H9 (cell line): ENCODE results near the gene ACOXL. TPM values are rescaled to one million over a fixed set of nuclear protein-coding genes. Genes with fewer than 3 reads are reported as not detected.

Source experiments
- DNase-seq: peaks from one replicate; pipeline ENCODE4 v3.0.0-alpha.2; 2017
- H2AFZ ChIP-seq: one replicate; pipeline ENCODE4 v1.6.1; 2013; ENCODE audit warnings: mild to moderate bottlenecking, low read length, control low read depth, moderate library complexity
- H2AK5ac ChIP-seq: 2 replicates; pipeline ENCODE4 v1.6.1; 2013; ENCODE audit warnings: low read length, control low read depth, mixed read lengths; ENCODE audit not compliant: insufficient read length
- H2BK120ac ChIP-seq: one replicate; pipeline ENCODE4 v1.6.1; 2013; ENCODE audit warnings: low read depth, mild to moderate bottlenecking, low read length, control low read depth, inconsistent platforms; ENCODE audit not compliant: poor library complexity, severe bottlenecking
- H2BK12ac ChIP-seq: 2 replicates; pipeline ENCODE4 v1.6.1; 2013; ENCODE audit warnings: low read length, control low read depth, mixed read lengths, low read depth; ENCODE audit not compliant: insufficient read length
- H2BK15ac ChIP-seq: 2 replicates; pipeline ENCODE4 v1.6.1; 2013; ENCODE audit warnings: low read depth, low read length, control low read depth
- H2BK20ac ChIP-seq: one replicate; pipeline ENCODE4 v1.6.1; 2013; ENCODE audit warnings: low read depth, mild to moderate bottlenecking, low read length, control low read depth, inconsistent platforms; ENCODE audit not compliant: poor library complexity, severe bottlenecking
- H2BK5ac ChIP-seq: 2 replicates; pipeline ENCODE4 v1.6.1; 2013; ENCODE audit warnings: low read length, control low read depth, mixed read lengths; ENCODE audit not compliant: insufficient read length
- H3K14ac ChIP-seq: 2 replicates; pipeline ENCODE4 v1.6.1; 2013; ENCODE audit warnings: low read length, control low read depth; ENCODE audit not compliant: insufficient read depth
- H3K18ac ChIP-seq: 2 replicates; pipeline ENCODE4 v1.6.1; 2013; ENCODE audit warnings: low read depth, mild to moderate bottlenecking, mixed read lengths, low read length, control low read depth; ENCODE audit not compliant: insufficient read length
- H3K23ac ChIP-seq: 2 replicates; pipeline ENCODE4 v1.6.1; 2013; ENCODE audit warnings: low read length, control low read depth, mixed read lengths, low read depth; ENCODE audit not compliant: insufficient read length
- H3K23me2 ChIP-seq: 2 replicates; pipeline ENCODE4 v1.6.1; 2013; ENCODE audit warnings: low read depth, mild to moderate bottlenecking, mixed read lengths, low read length, control low read depth; ENCODE audit not compliant: insufficient read length, poor library complexity, severe bottlenecking
- H3K27ac ChIP-seq: 2 replicates; pipeline ENCODE4 v1.5.1; 2013; ENCODE audit warnings: low read length, control low read depth, mixed read lengths, low read depth; ENCODE audit not compliant: insufficient read length
- H3K27me3 ChIP-seq: 2 replicates; pipeline ENCODE4 v1.6.1; 2013; ENCODE audit warnings: low read length, control low read depth, inconsistent platforms; ENCODE audit not compliant: insufficient read depth
- H3K4ac ChIP-seq: 2 replicates; pipeline ENCODE4 v1.6.1; 2013; ENCODE audit warnings: low read depth, mild to moderate bottlenecking, control low read depth, inconsistent platforms, low read length, moderate library complexity
- H3K4me1 ChIP-seq: 2 replicates; pipeline ENCODE4 v1.6.1; 2013; ENCODE audit warnings: low read length, control low read depth, inconsistent platforms; ENCODE audit not compliant: insufficient read depth
- H3K4me2 ChIP-seq: 2 replicates; pipeline ENCODE4 v1.6.1; 2013; ENCODE audit warnings: low read length, control low read depth, mixed read lengths; ENCODE audit not compliant: insufficient read length, insufficient read depth
- H3K56ac ChIP-seq: 2 replicates; pipeline ENCODE4 v1.6.1; 2013; ENCODE audit warnings: low read depth, mild to moderate bottlenecking, mixed read lengths, low read length, control low read depth; ENCODE audit not compliant: insufficient read length
- H3K79me1 ChIP-seq: 2 replicates; pipeline ENCODE4 v1.6.1; 2013; ENCODE audit warnings: low read depth, mild to moderate bottlenecking, moderate library complexity, low read length, control low read depth, inconsistent platforms; ENCODE audit not compliant: insufficient read depth, poor library complexity, severe bottlenecking
- H3K79me2 ChIP-seq: 2 replicates; pipeline ENCODE4 v1.6.1; 2013; ENCODE audit warnings: low read length, control low read depth, inconsistent platforms; ENCODE audit not compliant: insufficient read depth
- H3K9ac ChIP-seq: 2 replicates; pipeline ENCODE4 v1.6.1; 2013; ENCODE audit warnings: low read length, control low read depth, mixed read lengths; ENCODE audit not compliant: insufficient read length; ENCODE audit errors: extremely low read depth
- H3K9me3 ChIP-seq: one replicate; pipeline ENCODE4 v1.6.1; 2013; ENCODE audit warnings: low read depth, low read length, inconsistent platforms; ENCODE audit not compliant: control insufficient read depth
- H3T11ph ChIP-seq: one replicate; pipeline ENCODE4 v1.6.1; 2013; ENCODE audit warnings: mild to moderate bottlenecking, low read length, control low read depth, inconsistent platforms
- H4K20me1 ChIP-seq: one replicate; pipeline ENCODE4 v1.6.1; 2013; ENCODE audit not compliant: control insufficient read depth, insufficient read length, insufficient read depth
- H4K5ac ChIP-seq: 2 replicates; pipeline ENCODE4 v1.6.1; 2013; ENCODE audit warnings: low read depth, mild to moderate bottlenecking, mixed read lengths, low read length, control low read depth; ENCODE audit not compliant: insufficient read length
- H4K8ac ChIP-seq: replicated peaks from 2 replicates; pipeline ENCODE4 v1.6.1; 2013; ENCODE audit warnings: low read length, control low read depth, mixed read lengths, low read depth; ENCODE audit not compliant: insufficient read length
- H4K91ac ChIP-seq: 2 replicates; pipeline ENCODE4 v1.6.1; 2013; ENCODE audit warnings: low read depth, mild to moderate bottlenecking, moderate library complexity, mixed read lengths, low read length, control low read depth; ENCODE audit not compliant: insufficient read length
- H3K27ac Mint-ChIP-seq, 3 experiments: 2 replicates in 2 of 3; 3 replicates in 1 of 3; pipeline ENCODE4 v1.8.0; 2020 to 2021; ENCODE audit warnings: mixed read lengths in 3 of 3, mild to moderate bottlenecking in 1 of 3, moderate library complexity in 1 of 3
- H3K27me3 Mint-ChIP-seq: 2 replicates; pipeline ENCODE4 v1.8.0; 2021; ENCODE audit warnings: low read depth, mild to moderate bottlenecking, moderate library complexity, mixed read lengths
- H3K36me3 Mint-ChIP-seq, 3 experiments: 2 replicates in 2 of 3; 3 replicates in 1 of 3; pipeline ENCODE4 v1.8.0; 2020 to 2021; ENCODE audit warnings: low read depth in 3 of 3, mixed read lengths in 3 of 3; ENCODE audit not compliant: insufficient read depth in 1 of 3
- H3K4me1 Mint-ChIP-seq, 2 experiments: 2 replicates each; pipeline ENCODE4 v1.8.0; 2020; ENCODE audit warnings: mixed read lengths in 2 of 2
- H3K4me3 Mint-ChIP-seq, 2 experiments: 2 replicates in 1 of 2; 3 replicates in 1 of 2; pipeline ENCODE4 v1.8.0; 2020 to 2021; ENCODE audit warnings: mild to moderate bottlenecking in 2 of 2, mixed read lengths in 2 of 2, moderate library complexity in 1 of 2
- H3K9me3 Mint-ChIP-seq, 2 experiments: 2 replicates in 1 of 2; 3 replicates in 1 of 2; pipeline ENCODE4 v1.8.0; 2020; ENCODE audit warnings: mild to moderate bottlenecking in 2 of 2, mixed read lengths in 2 of 2, moderate library complexity in 1 of 2
- CTCF ChIP-seq: fragments of 200-600 bp; sonication (generic); conservative IDR thresholded peaks from 3 replicates; pipeline ENCODE4 v1.8.0; 2021; ENCODE audit warnings: antibody characterized with exemption, mild to moderate bottlenecking
- WGBS: extraction: QIAGEN DNeasy Blood & Tissue Kit; methylation state at CpG from one replicate; pipeline ENCODE4 v1.1.7; 2013; ENCODE audit warnings: missing lambda C conversion rate, low lambda C conversion rate, mixed read lengths; ENCODE audit not compliant: insufficient read length; ENCODE audit errors: extremely low coverage; 5-methylcytosine and 5-hydroxymethylcytosine counted together
- total RNA-seq: library from RNA; stranded (reverse); gene quantifications from 2 replicates; pipeline ENCODE4 v1.2.1, GENCODE V29; 2021

The ACOXL gene
- total RNA-seq, 1 experiment from 2014 or later: 37.6 TPM

GRCh38 chr2:111105926-111106325 lies 373.6 kb downstream of the ACOXL start:
- Histone ChIP-seq H2BK15ac (no peak overlapping the region), H3K79me2 (no peaks in the 10 kb centered on the region), H3K27me3 (no peaks in the 10 kb centered on the region), H3K23ac (no peak overlapping the region), H3T11ph (no peak overlapping the region), H4K5ac (no peak overlapping the region), H3K9me3 (no peaks in the 10 kb centered on the region), H3K79me1 (no peaks in the 10 kb centered on the region), H2BK5ac (no peak overlapping the region), H3K18ac (no peak overlapping the region), H4K20me1 (no peaks in the 10 kb centered on the region), H3K14ac (no peak overlapping the region), H2BK12ac (no peak overlapping the region), H2BK120ac (no peak overlapping the region), H2AFZ (no peak overlapping the region), H3K23me2 (no peaks in the 10 kb centered on the region), H4K8ac (no peak overlapping the region), H3K9ac (no peak overlapping the region), H3K4ac (no peak overlapping the region), H2BK20ac (no peak overlapping the region), H2AK5ac (no peak overlapping the region), H4K91ac (no peak overlapping the region), H3K56ac (no peak overlapping the region), H3K27ac (no peak overlapping the region), H3K4me1 (no peaks in the 10 kb centered on the region), H3K4me2 (no peak overlapping the region)
- Mint-ChIP-seq H3K36me3 (no peaks in the 10 kb centered on the region), H3K9me3 (no peaks in the 10 kb centered on the region), H3K4me1 (no peaks in the 10 kb centered on the region), H3K27ac (no peak overlapping the region), H3K27me3 (no peaks in the 10 kb centered on the region; the same call in 1 of the 2 replicates), H3K4me3 (no peak overlapping the region)
- no peak for TF ChIP-seq CTCF
- no CpG with 5 or more reads among the region's 2 CpGs for WGBS
- DNase-seq: no peak
